Adrenal gland (tissue), 12 donors: ENCODE results near the gene ZSWIM4. TPM values are rescaled to one million over a fixed set of nuclear protein-coding genes. Genes with fewer than 3 reads are reported as not detected.

ENCODE experiments used
- DNase-seq, 7 donors: peaks; one replicate each; pipeline ENCODE4 v3.0.0-alpha.2; 2019 to 2020
- H3K27ac ChIP-seq, 5 donors: fragments of 200-600 bp; sonication (generic) in 4 of 5; 1 replicate in 3 of 5; 2 replicates in 2 of 5; pipeline versions ENCODE4 v1.5.1 to v1.8.0; 2016 to 2020; ENCODE audit warnings: mild to moderate bottlenecking in 1 of 5
- H3K27me3 ChIP-seq: fragments of 200-600 bp; 2 replicates; pipeline ENCODE4 v1.8.0; 2021
- H3K36me3 ChIP-seq, 2 donors: fragments of 200-600 bp; replicated peaks in 1 of 2; 1 replicate in 1 of 2; 2 replicates in 1 of 2; pipeline versions ENCODE4 v1.5.1 to v1.8.0; 2018 to 2022
- H3K4me1 ChIP-seq, 2 donors: fragments of 200-600 bp; replicated peaks in 1 of 2; 1 replicate in 1 of 2; 2 replicates in 1 of 2; pipeline versions ENCODE4 v1.5.1 to v1.8.0; 2018 to 2021
- H3K4me3 ChIP-seq, 4 donors: fragments of 200-600 bp; sonication (generic) in 3 of 4; one replicate each; pipeline ENCODE4 v1.5.1; 2016 to 2018
- H3K9me3 ChIP-seq, 3 donors: fragments of 200-600 bp; sonication (generic) in 1 of 3; replicated peaks in 1 of 3; 1 replicate in 2 of 3; 2 replicates in 1 of 3; pipeline versions ENCODE4 v1.5.1 to v1.8.0; 2016 to 2021
- POLR2A ChIP-seq, 2 donors: fragments of 450-650 bp; IDR thresholded peaks; one replicate each; pipeline ENCODE4 v1.6.1; 2017; ENCODE audit warnings: antibody characterized with exemption in 2 of 2, mild to moderate bottlenecking in 2 of 2, moderate library complexity in 1 of 2
- WGBS, 4 donors: extraction: QIAGEN DNeasy Blood & Tissue Kit in 2 of 4; methylation state at CpG; one replicate each; pipeline versions ENCODE4 v1.1.5 to v1.1.7; 2013 to 2017; 5-methylcytosine and 5-hydroxymethylcytosine counted together
- intact Hi-C, 2 donors: fragments of 100-400 bp; cut with DNase I; formaldehyde crosslinking; loops; one replicate each; pipeline versions ENCODE4 v1.14.1 to v1.15.0; 2022 to 2023
- polyA plus RNA-seq, 3 donors: library from polyadenylated mRNA; stranded (reverse); fragments of 200-250 nt in 2 of 3; fragments of 350-450 nt in 1 of 3; fragmentation: Illumina TruSeq in 1 of 3; extraction: RNeasy Lipid Tissue Mini Kit (QIAGEN cat#74804) in 1 of 3; gene quantifications; one replicate each; pipeline ENCODE4 v1.2.3, GENCODE V29; 2013 to 2014
- total RNA-seq, 9 donors: library from RNA; depleted of rRNA in 4 of 9; stranded (reverse); fragments of >200 nt in 4 of 9; fragments of 120-200 nt in 1 of 9; fragmentation: NEBNext Ultra II Directional in 1 of 9; extraction: Animal tissue kit (Norgen Biotek cat#: 25700) in 1 of 9; gene quantifications; one replicate each; pipeline versions ENCODE4 v1.1.0 to v1.2.4, GENCODE V29; 2013 to 2023
- TF ChIP-seq, protein P1 (sequence below), 6 experiments: fragments of 450-650 bp in 4 of 6; fragments of 200-600 bp in 2 of 6; sonication (generic) in 1 of 6; IDR thresholded peaks; 1 replicate in 5 of 6; 2 replicates in 1 of 6; pipeline versions ENCODE4 v1.5.1 to v1.8.0; 2016 to 2021; ENCODE audit warnings: antibody characterized with exemption in 6 of 6, mild to moderate bottlenecking in 2 of 6, moderate library complexity in 1 of 6
- donor health status: healthy with polysubstance abuse.
- donor health status: Bipolar disorder and iron deficiency.
- donor health status: DM: yes; HTN: yes; CAD: no.
- donor health status: DM: no; HTN: no; CAD: no.
- donor health status: DM: no; HTN: no; CAD: no.
- donor health status: DM: yes; HTN: yes; CAD: no.

ZSWIM4 gene
- total and polyA plus RNA-seq, 12 donors, result 1.3 to 15.4 (median 9.1) TPM

DNA sequence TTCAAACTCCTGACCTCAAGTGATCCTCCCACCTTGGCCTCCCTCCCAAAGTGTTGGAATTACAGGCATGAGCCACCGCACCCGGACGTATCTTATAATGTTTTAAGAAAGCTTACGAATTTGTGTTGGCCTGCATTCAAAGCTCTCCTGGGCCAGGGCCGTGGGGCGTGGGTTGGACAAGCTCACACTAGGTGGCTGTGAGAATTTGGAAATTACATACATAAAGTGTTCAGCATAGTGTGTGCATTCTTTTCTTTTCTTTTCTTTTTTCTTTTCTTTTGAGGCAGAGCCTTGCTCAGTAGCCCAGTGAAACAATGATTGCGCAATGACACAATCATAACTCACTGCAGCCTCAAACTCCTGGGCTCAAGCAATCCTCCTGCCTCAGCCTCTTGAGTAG lies 2.6 kb downstream of the ZSWIM4 start:
- Histone ChIP-seq H3K27me3 (no peaks in the 10 kb centered on the region), H3K36me3 (peaks cover 0 to 3% of the 10 kb centered on the region in 2 donors), H3K27ac (peak overlapping the region in 4 of 5 donors; percentile 27 to 94 (median 91)), H3K4me3 (no peak overlapping the region), H3K9me3 (no peaks in the 10 kb centered on the region), H3K4me1 (peaks cover 22 to 33% of the 10 kb centered on the region in 2 donors)
- WGBS, 4 donors, result 38 to 44% (median 40%) methylated on average over 7 of the region's 7 CpGs
- intact Hi-C loops, result loop anchor here in 1 of 2 donors (5.0 kb wide), 1 partner anchor 64 kb away; no protein-coding TSS in a partner anchor
- peak in 6 of 7 donors; percentile 43 to 76 (median 54) for DNase-seq
- TF ChIP-seq POLR2A (IDR thresholded peaks at IDR 0.05), result no peak
- TF ChIP-seq, protein P1, sequence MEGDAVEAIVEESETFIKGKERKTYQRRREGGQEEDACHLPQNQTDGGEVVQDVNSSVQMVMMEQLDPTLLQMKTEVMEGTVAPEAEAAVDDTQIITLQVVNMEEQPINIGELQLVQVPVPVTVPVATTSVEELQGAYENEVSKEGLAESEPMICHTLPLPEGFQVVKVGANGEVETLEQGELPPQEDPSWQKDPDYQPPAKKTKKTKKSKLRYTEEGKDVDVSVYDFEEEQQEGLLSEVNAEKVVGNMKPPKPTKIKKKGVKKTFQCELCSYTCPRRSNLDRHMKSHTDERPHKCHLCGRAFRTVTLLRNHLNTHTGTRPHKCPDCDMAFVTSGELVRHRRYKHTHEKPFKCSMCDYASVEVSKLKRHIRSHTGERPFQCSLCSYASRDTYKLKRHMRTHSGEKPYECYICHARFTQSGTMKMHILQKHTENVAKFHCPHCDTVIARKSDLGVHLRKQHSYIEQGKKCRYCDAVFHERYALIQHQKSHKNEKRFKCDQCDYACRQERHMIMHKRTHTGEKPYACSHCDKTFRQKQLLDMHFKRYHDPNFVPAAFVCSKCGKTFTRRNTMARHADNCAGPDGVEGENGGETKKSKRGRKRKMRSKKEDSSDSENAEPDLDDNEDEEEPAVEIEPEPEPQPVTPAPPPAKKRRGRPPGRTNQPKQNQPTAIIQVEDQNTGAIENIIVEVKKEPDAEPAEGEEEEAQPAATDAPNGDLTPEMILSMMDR (IDR thresholded peaks at IDR 0.05), result no peak

DNA sequence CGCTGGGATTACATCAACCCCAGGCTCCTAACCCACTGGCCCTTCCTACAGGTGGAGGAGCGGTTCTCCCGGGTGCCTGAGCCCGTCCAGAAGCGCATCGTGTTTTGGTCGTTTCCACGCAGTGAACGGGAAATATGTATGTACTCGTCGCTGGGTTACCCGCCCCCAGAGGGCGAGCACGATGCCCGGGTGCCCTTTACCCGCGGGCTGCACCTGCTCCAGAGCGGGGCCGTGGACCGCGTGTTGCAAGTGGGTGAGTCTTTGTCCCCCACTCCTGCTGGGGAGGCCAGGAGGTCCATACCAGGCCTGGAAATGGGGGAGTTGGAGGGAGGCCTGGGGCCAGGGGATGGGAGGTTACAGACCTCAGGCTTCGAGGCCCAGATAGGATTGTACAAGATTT lies 4.4 kb downstream of the ZSWIM4 start:
- peaks cover 22 to 24% of the 10 kb centered on the region in 2 donors for H3K4me1 ChIP-seq
- H3K9me3 ChIP-seq, result no peaks in the 10 kb centered on the region
- H3K27me3 ChIP-seq, result no peaks in the 10 kb centered on the region
- no peak for DNase-seq
- TF ChIP-seq, protein P1 (IDR thresholded peaks at IDR 0.05), result no peak
- no peak for TF ChIP-seq POLR2A (IDR thresholded peaks at IDR 0.05)
- H3K4me3 ChIP-seq, result no peak overlapping the region
- intact Hi-C loops, result loop anchor here in 1 of 2 donors (5.0 kb wide), 1 partner anchor 63 kb away; no protein-coding TSS in a partner anchor
- 94 to 97% (median 94%) methylated on average over 14 to 22 of the region's 22 CpGs for WGBS, 4 donors
- peaks cover 0 to 5% of the 10 kb centered on the region in 2 donors for H3K36me3 ChIP-seq
- H3K27ac ChIP-seq, result no peak overlapping the region

DNA sequence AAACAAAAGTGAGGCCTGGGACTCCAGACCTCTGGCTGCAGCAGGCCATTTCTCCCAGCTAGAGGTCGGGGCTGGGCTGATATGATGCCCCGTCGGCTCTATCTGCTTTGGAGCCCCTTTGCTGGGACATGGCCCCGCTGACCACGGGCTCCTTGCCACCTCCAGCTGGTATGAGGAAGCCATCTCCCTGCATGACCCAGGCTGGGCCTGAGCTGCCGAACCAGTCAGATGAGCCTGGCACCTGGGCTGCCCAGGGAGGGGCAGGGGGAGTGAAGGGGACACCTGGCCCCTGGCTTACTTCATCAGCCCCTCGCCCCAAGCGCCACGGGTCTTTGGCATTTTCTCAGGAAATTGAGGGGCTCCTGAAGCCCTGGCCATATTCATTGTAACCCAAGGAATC lies 7.8 kb downstream of the ZSWIM4 start:
- TF ChIP-seq, protein P1 (IDR thresholded peaks at IDR 0.05), result no peak
- TF ChIP-seq POLR2A (IDR thresholded peaks at IDR 0.05), result no peak
- Histone ChIP-seq H3K27ac (peak overlapping the region in 1 of 5 donors; percentile 52), H3K36me3 (peaks cover 0 to 13% of the 10 kb centered on the region in 2 donors), H3K4me1 (peaks cover under 1 to 3% of the 10 kb centered on the region in 2 donors), H3K9me3 (no peaks in the 10 kb centered on the region), H3K4me3 (no peak overlapping the region), H3K27me3 (no peaks in the 10 kb centered on the region)
- intact Hi-C loops, result no loop called here
- WGBS, 4 donors, result 89 to 97% (median 94%) methylated on average over 4 to 9 of the region's 9 CpGs
- DNase-seq, result no peak

DNA sequence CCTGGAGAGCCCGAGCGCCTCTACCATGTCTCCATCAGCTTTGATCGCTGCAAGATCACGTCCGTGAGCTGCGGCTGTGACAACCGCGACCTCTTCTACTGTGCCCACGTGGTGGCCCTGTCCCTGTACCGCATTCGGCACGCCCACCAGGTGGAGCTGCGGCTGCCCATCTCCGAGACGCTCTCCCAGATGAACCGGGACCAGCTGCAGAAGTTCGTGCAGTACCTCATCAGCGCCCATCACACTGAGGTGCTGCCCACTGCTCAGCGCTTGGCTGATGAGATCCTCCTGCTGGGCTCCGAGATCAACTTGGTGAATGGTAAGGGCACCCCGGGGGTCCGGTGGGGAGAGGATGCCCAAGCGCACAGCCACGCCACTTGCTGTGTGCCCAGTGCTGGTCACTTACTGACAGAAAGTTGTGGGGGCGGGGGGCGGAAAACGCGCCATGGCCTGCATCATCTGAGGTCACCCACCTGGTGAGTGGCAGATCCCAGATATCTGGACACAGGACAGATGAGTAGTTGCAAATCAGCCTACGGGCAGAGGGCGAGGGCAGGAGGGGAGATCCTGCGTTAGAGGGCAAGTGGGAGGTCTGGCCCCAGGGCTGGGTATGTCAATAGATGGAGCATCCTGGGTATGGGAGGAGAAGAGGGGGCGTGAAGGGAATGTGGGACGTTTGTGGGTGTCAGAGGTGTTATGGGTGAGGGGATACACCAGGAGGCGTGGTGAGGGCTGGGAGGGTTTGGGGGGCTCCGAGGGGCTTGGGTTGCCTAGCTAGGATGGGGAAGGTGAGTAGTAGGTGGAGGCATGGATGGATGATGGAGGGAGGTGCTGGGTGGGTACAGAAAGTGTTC lies 9.8 kb downstream of the ZSWIM4 start:
- no peaks in the 10 kb centered on the region for H3K4me1 ChIP-seq
- no peak overlapping the region for H3K27ac ChIP-seq
- no peaks in the 10 kb centered on the region for H3K9me3 ChIP-seq
- intact Hi-C loops, result no loop called here
- TF ChIP-seq POLR2A (IDR thresholded peaks at IDR 0.05), result no peak
- TF ChIP-seq, protein P1 (IDR thresholded peaks at IDR 0.05), result peak in 4 of 6 experiments; percentile 15 to 35 (median 26)
- H3K36me3 ChIP-seq, result peaks cover 0 to 16% of the 10 kb centered on the region in 2 donors
- H3K4me3 ChIP-seq, result no peak overlapping the region
- no peaks in the 10 kb centered on the region for H3K27me3 ChIP-seq
- 81 to 87% (median 82%) methylated on average over 28 to 35 of the region's 35 CpGs for WGBS, 4 donors
- DNase-seq, result peak in 1 of 7 donors; percentile 37
